ENCODE results near the gene TSTD1.
"Not testable (repeated sequence)": the region's sequence is repeated elsewhere in the genome, so short reads cannot be mapped to it uniquely, and the experiment has no call there.

Gene TSTD1

DNA sequence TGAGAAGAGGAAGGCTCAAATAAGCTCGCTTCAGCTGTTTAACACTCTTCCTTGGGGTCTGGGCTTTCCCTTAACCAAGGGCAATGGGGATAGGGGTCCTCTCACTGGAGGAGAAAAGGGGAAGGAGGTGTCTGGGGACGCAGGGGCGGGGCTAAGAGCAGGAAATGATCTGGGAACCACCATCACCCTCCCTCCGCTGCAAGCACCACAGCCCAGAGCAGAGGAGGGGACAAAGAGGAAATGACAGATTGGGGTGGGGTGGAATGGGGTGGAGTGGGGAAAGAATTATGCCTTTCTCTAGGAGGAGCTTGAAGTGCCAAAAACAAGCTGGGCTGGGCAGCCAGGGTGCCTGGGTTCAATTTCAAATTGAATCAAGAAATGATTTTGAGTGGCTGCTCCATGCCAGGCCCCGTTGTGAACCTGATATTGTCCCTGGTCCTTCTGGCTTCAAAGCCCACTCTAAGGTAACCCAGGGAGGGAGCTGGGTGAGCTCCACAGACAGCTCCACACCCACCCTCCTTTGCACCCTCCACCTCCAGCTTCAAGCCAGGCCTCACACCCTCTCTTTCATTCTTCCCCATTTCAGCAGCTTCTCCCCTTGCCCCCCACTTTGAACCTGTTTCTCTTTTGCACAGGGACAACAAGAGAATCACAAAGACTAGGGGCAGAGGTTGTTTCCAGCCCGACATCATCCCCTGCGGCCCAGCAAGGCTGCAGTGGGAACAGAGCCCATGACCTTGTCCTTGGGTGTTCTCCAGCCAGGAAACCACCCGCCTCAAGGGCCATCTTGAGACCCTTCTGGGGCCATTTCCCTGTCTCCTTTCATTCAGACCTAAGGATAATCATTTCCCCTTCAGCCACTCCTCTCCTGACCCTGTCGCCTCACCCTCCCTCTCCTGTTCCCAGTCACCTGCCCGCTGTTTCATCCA lies 29.8 kb upstream of the TSTD1 start:
- peak; percentile 82 for DNase-seq

GRCh38 chr1:161066694-161067093 lies 27.9 kb upstream of the TSTD1 start:
- peak; percentile 43 for DNase-seq

GRCh38 chr1:161065681-161066080 lies 26.9 kb upstream of the TSTD1 start:
- not testable (repeated sequence) for DNase-seq

- DNase-seq, result not testable (repeated sequence)
Observed at GRCh38 chr1:161063936-161064335, 25.2 kb upstream of the TSTD1 start.

GRCh38 chr1:161061419-161061818 lies 22.7 kb upstream of the TSTD1 start:
- DNase-seq, result no peak

- no peak for DNase-seq
Observed at GRCh38 chr1:161059293-161059692, 20.5 kb upstream of the TSTD1 start.

DNA sequence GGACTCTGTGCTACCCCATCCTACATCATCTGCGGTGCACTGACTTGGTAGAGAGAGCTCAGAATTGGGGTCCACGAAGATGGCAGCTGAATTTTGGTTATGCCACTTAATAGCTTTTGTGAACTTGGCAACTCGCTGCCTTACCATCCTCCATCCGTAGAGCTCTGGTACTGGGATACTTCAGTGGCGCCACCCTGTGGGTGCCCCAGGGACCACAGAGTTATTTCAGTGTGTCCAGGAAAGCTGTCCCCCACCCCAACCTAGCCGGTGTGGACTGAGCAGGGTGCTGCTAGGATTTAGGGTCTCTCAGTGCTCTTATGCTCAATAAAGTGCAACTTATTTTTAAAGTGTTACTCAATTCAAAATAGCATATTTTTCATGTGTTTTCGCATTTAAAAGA lies 16.0 kb upstream of the TSTD1 start:
- no peak for DNase-seq

DNA sequence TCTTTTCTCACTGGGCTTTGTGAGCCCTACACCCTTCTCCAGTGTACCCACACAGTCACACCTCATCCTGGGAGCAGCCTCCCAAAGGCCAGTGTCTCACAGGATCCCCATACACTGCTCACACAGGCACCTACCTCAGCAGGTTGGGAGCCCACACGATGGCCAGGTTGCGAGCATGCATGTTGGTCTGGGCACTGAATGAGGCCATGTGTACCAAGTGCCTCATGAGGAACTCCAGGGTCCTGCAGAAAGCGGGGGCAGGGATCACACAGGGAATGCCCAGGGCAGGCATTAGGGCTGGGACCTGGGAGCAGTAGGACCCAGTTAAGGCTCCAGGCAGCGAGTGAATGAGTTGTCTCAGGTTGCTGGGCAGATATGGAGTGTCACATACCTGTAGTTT lies 15.5 kb upstream of the TSTD1 start:
- no peak for DNase-seq

GRCh38 chr1:161052899-161053298 lies 14.1 kb upstream of the TSTD1 start:
- no peak for DNase-seq

DNA sequence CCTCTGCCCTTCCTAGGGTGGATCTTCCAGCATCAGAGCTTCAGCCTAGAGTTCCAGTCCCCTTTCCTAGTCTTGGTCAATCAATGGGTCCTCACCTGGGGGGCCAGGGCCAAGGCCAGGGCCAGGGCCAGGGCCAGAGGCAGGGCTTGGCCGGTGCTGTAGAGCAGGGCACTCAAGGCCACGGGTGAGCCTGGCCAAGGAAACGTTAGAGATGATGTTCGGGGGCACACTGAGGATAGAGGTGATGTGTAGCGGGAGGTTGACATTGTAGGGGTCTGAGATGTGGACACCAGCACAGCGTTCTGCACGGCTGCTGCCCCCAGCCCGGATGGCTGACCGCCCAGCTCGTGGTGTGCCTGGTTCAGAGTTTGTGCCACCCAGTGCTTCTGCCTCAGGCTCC lies 12.5 kb upstream of the TSTD1 start:
- DNase-seq, result no peak

GRCh38 chr1:161048949-161049722 lies 10.4 kb upstream of the TSTD1 start:
- no peak for DNase-seq

DNA sequence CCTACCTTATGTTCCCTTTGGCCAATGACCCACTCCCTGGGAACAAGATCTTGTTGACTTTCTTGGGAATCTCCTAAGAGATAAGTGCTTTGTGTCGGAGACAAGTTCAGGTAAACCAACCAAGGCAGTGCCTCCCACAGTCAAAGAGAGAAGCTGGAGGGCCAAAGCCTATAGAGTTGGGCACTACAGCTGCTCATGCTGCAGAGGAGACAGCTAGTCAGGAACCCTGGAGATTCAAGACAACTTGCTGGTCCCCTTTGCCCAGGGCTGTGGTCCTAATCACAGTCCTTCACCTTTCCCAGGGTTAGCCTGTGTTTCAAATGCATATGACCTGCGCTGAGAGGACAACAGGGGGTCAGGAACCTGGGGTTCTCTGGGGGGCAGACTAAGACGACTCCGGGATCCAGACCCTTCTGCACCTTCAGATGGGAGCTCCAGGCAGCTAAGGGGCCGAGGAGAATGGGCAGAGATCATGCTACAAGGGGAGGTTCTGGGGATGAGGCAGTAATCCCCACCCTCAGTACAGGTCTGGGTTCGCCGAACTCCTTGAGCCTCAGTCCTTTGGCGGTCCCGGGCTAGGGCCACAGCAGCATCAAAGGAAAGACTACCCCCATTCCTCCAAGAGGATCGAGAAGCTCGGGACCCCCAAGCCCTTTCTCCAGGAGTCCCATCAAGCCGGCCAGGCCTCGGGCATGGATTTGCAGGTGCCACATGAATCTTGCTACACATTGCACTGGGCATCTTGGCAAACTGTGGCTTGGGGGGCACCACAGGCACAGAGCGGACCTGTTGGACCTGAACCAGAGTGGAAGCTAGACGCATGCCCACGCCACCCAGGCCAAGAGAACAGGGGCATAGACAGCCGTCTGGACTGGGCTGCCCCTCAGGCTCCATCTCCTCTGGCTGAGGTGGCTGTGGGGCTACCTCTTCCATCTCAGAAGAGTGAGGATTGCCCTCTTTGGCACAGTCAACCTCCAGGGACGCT lies 9.0 kb upstream of the TSTD1 start:
- DNase-seq, result no peak

DNA sequence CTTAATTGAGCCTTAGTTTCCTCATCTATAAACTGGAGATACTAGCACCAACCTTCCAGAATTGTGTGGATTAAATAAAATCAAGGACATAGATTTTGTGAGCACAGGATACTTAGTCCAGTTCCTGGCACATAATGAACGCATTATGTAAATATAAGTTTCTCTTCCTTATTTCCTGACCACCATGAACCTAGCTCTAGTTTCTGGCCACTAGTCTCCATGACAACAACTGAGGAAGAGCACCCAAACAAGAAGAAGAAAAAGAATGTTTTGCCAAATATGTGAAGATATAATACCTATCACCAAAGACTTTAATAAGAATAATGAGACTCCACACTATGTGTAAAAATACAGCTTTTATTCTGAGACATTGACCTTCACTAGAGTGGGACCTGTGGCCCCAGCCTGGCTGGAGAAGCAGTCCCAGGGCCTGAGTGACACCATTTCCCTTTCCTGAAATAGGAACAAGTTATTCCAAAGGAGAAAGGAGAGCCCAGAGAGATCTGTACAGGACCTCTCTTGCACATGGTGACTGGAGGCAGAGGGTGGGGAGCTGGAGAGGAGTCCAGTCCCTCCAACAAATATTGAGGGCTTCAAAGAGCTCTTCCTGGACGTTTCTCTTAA lies 8.0 kb upstream of the TSTD1 start:
- no peak for DNase-seq

DNA sequence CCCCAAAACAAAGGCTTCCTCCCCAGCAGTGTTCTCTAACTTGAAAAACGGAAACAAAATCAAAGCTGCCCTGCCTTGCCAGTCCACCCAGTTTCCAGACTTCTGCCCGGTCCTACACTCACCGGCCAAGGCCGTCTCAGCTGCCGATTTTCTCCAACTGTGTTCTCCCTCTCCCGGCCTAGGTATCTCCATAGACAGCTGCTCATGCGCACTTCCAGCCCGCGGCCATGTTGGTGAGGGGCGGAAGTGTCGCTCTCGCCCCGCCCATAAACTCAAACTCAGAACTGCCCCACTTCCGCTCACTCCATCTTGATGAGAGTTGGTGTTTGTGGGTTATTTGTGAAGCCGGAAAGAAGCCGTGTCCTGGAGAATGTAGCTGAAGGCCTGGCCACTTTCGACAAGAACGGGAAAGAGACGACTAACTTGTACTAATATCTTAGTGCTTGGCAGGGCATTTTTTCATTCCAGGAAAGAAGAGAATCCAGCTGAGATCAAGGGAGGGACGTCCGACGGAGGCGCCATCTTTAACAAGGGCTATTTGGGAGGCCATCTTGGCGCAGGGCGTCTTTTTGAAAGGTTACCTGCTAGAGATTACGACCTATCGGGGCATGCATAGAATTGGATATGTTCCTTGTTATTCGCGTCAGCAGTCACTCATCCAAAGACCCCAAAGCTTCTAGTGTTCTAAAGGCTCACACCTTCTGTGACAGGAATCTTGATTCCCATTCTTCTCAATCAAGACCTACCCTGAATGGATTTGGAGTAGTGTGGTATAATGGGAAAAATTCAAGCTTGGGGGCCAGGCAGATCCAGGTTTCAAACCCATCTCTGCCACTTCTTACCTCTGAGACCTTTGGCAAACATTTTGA lies 7.2 kb upstream of the TSTD1 start, which contains the start of gene USF1:
Gene USF1 (minus strand): TSS at position 242 of the 869 bp plus-strand sequence. CDS start 2,702 bp downstream, outside the sequence.
- DNase-seq, result peak; percentile 93

DNA sequence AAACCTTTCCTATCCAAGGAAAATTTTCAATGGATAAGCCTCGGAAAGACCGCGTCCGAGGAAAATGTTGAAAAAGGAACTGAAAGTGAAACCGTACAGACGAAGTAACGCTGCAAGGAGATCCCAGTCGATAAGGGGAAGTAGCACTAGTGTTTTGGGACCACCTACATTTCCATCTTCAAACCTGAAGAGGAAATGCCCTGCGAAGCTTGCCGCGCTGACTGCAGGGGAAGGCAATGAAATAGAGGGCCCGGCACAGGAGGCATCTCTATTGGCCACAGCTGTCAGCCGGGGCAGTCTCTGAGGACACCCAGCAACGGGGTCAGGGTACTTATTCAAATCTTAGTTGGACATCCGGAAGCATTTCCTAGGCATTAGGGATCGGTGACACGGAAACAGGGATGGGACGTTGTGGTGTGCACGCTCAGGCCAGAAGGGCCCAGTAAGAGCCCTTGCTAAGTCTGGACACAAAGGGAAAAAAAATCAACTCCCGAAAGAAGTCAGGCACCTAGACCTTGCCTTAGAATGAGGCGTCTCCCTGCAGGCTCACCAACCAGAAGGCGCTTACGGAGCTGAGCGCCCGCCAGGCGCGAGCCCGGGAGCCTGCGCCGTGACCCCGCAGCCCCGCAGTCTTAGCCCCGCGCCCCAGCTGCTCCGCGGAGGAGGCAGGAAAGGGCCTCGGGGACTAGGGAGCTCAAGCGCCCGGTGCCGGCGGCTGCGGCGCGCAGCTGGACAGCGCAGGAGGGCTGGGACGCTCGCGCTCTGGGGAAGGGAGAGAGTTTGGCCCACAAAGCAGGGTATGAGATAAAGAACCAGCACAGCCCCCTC lies 6.4 kb upstream of the TSTD1 start:
- peak; percentile 54 for DNase-seq

DNA sequence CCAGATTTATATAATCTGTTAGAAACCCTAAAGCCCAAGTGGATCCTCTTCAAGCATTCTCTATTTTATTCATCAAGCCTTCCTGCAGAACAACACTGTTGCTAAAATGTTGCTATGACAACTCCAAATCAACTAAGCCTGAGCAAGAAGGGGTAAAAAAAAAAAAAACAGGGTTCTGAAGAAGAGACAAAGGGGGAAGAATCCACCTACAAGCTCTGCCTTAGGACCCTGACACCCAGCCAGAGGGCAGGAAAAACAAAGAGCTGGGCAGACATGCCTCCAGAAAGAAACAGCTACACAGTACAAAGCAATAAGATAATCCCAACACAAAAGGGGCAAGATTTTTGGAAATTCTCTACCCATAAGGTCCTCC lies 5.8 kb upstream of the TSTD1 start:
- no peak for DNase-seq

DNA sequence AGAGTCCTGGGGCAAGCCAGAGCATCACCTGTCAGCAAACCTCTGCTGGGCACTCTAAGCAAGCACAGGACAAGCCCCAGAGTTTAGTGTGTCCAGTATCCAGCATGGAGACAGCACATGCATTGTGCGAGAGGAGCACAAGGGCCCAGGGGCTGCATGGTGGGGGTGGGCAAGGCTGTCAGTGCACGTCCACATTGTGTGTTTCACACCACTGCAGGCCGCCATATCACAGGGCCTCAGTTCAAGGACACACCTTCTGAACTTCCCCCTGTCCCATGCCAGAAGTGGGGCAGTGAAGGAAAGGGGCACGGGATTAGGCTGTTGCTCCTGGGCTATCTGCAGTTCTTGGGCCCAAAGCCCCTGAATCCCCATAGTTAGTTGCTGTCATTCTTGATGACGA lies 782 bp upstream of the TSTD1 start:
- no peak for DNase-seq

DNA sequence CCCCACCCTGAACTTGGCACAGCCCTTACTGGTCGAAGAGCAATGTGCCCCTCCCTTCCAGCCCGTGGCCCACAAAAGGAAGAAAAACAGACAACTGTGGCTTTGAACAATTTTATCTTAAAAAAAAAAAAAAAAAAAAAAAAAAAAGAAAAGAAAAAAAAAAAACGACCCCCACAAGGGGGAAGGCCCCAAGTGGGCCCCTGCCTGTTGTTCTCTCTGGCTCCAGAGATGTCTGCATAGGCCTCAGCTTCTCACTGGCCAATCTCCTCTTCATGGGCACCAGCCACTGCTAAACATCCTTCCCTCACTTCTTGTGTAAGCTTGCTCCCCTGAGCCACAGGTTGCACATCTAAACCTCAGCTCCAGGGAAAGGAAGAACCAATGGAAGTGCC lies 386 bp upstream of the TSTD1 start:
- DNase-seq, result no peak

GRCh38 chr1:161037661-161038522 lies 872 bp downstream of the TSTD1 start:
- no peak for DNase-seq

All from stimulated activated CD4-positive, alpha-beta T cell treated with anti-CD3 and anti-CD28 coated beads, Interleukin-4, amount 100 ng/mL, for 24 hours (primary cell).